Esophagus muscularis mucosa (tissue), 4 donors: ENCODE data around the gene NFATC1. TPM values are rescaled to one million over a fixed set of nuclear protein-coding genes. Genes with fewer than 3 reads are reported as not detected.

Experiments used
- DNase-seq: peaks from one replicate; pipeline ENCODE4 v3.0.0-alpha.2; 2017; ENCODE audit errors: extremely low spot score
- H3K27ac ChIP-seq, 4 donors: fragments of 200-600 bp; sonication (generic); replicated peaks in 1 of 4; 1 replicate in 3 of 4; 2 replicates in 1 of 4; pipeline ENCODE4 v1.5.1; 2016 to 2019; ENCODE audit warnings: mild to moderate bottlenecking in 1 of 4
- H3K27me3 ChIP-seq, 4 donors: fragments of 200-600 bp; sonication (generic); one replicate each; pipeline versions ENCODE4 v1.5.1 to v1.6.0; 2016 to 2019
- H3K36me3 ChIP-seq, 4 donors: fragments of 200-600 bp; sonication (generic); one replicate each; pipeline ENCODE4 v1.5.1; 2016 to 2019
- H3K4me1 ChIP-seq, 4 donors: fragments of 200-600 bp; sonication (generic); one replicate each; pipeline ENCODE4 v1.5.1; 2016 to 2019
- H3K4me3 ChIP-seq, 4 donors: fragments of 200-600 bp; sonication (generic); 1 replicate in 2 of 4; 2 replicates in 2 of 4; pipeline ENCODE4 v1.5.1; 2016 to 2019; ENCODE audit warnings: mild to moderate bottlenecking in 4 of 4, moderate library complexity in 1 of 4
- H3K9me3 ChIP-seq, 4 donors: fragments of 200-600 bp; sonication (generic); 1 replicate in 3 of 4; 2 replicates in 1 of 4; pipeline ENCODE4 v1.5.1; 2016 to 2019
- CTCF ChIP-seq, 3 experiments: fragments of 200-600 bp in 2 of 3; fragments of 450-650 bp in 1 of 3; sonication (generic) in 2 of 3; IDR thresholded peaks; one replicate each; pipeline ENCODE4 v1.5.1; 2017 to 2019; ENCODE audit warnings: antibody characterized with exemption in 3 of 3, mild to moderate bottlenecking in 2 of 3, moderate library complexity in 1 of 3
- EP300 ChIP-seq: sonication (generic); formaldehyde crosslinking; IDR thresholded peaks from one replicate; pipeline ENCODE4 v1.6.1; 2017; ENCODE audit warnings: antibody characterized with exemption
- POLR2A ChIP-seq: fragments of 450-650 bp; IDR thresholded peaks from one replicate; pipeline ENCODE4 v1.6.1; 2017; ENCODE audit warnings: antibody characterized with exemption, moderate library complexity, mild to moderate bottlenecking, low read depth
- POLR2AphosphoS5 ChIP-seq, 2 donors: sonication (generic); formaldehyde crosslinking; IDR thresholded peaks; one replicate each; pipeline ENCODE4 v1.6.1; 2017; ENCODE audit warnings: antibody characterized with exemption in 2 of 2
- WGBS: methylation state at CpG from one replicate; pipeline ENCODE4 v1.1.5; 2018; 5-methylcytosine and 5-hydroxymethylcytosine counted together
- intact Hi-C: fragments of 100-400 bp; cut with DNase I; formaldehyde crosslinking; loops from one replicate; pipeline ENCODE4 v1.15.1; 2023
- total RNA-seq, 4 donors: library from RNA; depleted of rRNA; stranded (reverse); fragments of >200 nt; gene quantifications; one replicate each; pipeline versions ENCODE4 v1.1.0 to v1.2.1, GENCODE V29; 2016

Gene NFATC1
- total RNA-seq, 4 donors from 2014 or later: 15.0 to 22.0 (median 17.8) TPM

GRCh38 chr18:79469751-79470505, 74.2 kb downstream of the NFATC1 start:
- DNase-seq: no peak
- H3K9me3 ChIP-seq: no peaks in the 10 kb centered on the region
- no peak overlapping the region for H3K4me3 ChIP-seq
- 88% methylated on average over 26 of the region's 33 CpGs for WGBS
- TF ChIP-seq EP300 (no peak), CTCF (IDR thresholded peaks at IDR 0.05) (no peak), POLR2AphosphoS5 (IDR thresholded peaks at IDR 0.05) (no peak), POLR2A (no peak)
- H3K4me1 ChIP-seq: peaks cover 4 to 11% (median 8%) of the 10 kb centered on the region in 4 donors
- no peak overlapping the region for H3K27ac ChIP-seq
- peaks cover 26 to 74% (median 57%) of the 10 kb centered on the region in 4 donors for H3K36me3 ChIP-seq
- intact Hi-C loops: no loop called here
- no peaks in the 10 kb centered on the region for H3K27me3 ChIP-seq

GRCh38 chr18:79470547-79470946, 74.8 kb downstream of the NFATC1 start:
- Histone ChIP-seq H3K27me3 (no peaks in the 10 kb centered on the region), H3K9me3 (no peaks in the 10 kb centered on the region), H3K4me1 (peaks cover 0 to 7% (median 5%) of the 10 kb centered on the region in 4 donors), H3K27ac (no peak overlapping the region), H3K4me3 (no peak overlapping the region), H3K36me3 (peaks cover 26 to 74% (median 58%) of the 10 kb centered on the region in 4 donors)
- TF ChIP-seq POLR2AphosphoS5 (IDR thresholded peaks at IDR 0.05) (no peak), EP300 (no peak), CTCF (IDR thresholded peaks at IDR 0.05) (no peak), POLR2A (no peak)
- DNase-seq: no peak
- intact Hi-C loops: no loop called here
- 81% methylated on average over 12 of the region's 21 CpGs for WGBS

- WGBS: 96% methylated on average over 16 of the region's 16 CpGs
- no peak overlapping the region for H3K27ac ChIP-seq
- H3K27me3 ChIP-seq: no peaks in the 10 kb centered on the region
- H3K4me3 ChIP-seq: no peak overlapping the region
- H3K9me3 ChIP-seq: no peaks in the 10 kb centered on the region
- intact Hi-C loops: no loop called here
- TF ChIP-seq CTCF (IDR thresholded peaks at IDR 0.05) (no peak), POLR2AphosphoS5 (IDR thresholded peaks at IDR 0.05) (no peak), EP300 (no peak), POLR2A (no peak)
- peaks cover 26 to 74% (median 58%) of the 10 kb centered on the region in 4 donors for H3K36me3 ChIP-seq
- no peak for DNase-seq
- H3K4me1 ChIP-seq: peaks cover 0 to 2% (median under 1%) of the 10 kb centered on the region in 4 donors
Observed at GRCh38 chr18:79471046-79471445, 75.3 kb downstream of the NFATC1 start.

- Histone ChIP-seq H3K9me3 (no peaks in the 10 kb centered on the region), H3K27ac (no peak overlapping the region), H3K4me3 (no peak overlapping the region), H3K27me3 (no peaks in the 10 kb centered on the region), H3K36me3 (peaks cover 26 to 72% (median 55%) of the 10 kb centered on the region in 4 donors), H3K4me1 (no peaks in the 10 kb centered on the region)
- no peak for DNase-seq
- TF ChIP-seq EP300 (no peak), POLR2AphosphoS5 (IDR thresholded peaks at IDR 0.05) (no peak), CTCF (IDR thresholded peaks at IDR 0.05) (no peak), POLR2A (no peak)
- WGBS: 83% methylated on average over 6 of the region's 16 CpGs
- intact Hi-C loops: no loop called here
Observed at GRCh38 chr18:79471597-79471996, 75.9 kb downstream of the NFATC1 start.
